Upper lobe of right lung (tissue), 1 donor: Measurements from ENCODE around the gene ZDHHC18. TPM values are rescaled to one million over a fixed set of nuclear protein-coding genes. Genes with fewer than 3 reads are reported as not detected.
A peak's percentile ranks its signal among the peaks of the same experiment; 100 is the strongest.

ENCODE experiments used
- ATAC-seq: fragments of 200-7000 bp; cut with Tn5 transposase; one replicate; pipeline ENCODE4 v1.9.1; 2020; ENCODE audit warnings: mild to moderate bottlenecking, moderate library complexity
- DNase-seq: peaks from one replicate; pipeline ENCODE4 v3.0.0-alpha.2; 2020
- H3K27ac ChIP-seq: fragments of 200-600 bp; one replicate; pipeline ENCODE4 v1.8.0; 2022
- H3K27me3 ChIP-seq: fragments of 200-600 bp; one replicate; pipeline ENCODE4 v1.8.0; 2022; ENCODE audit warnings: mild to moderate bottlenecking
- H3K36me3 ChIP-seq: fragments of 200-600 bp; one replicate; pipeline ENCODE4 v1.8.0; 2022
- H3K4me1 ChIP-seq: fragments of 200-600 bp; one replicate; pipeline ENCODE4 v1.8.0; 2022
- H3K4me3 ChIP-seq: fragments of 200-600 bp; one replicate; pipeline ENCODE4 v1.8.0; 2022; ENCODE audit warnings: mild to moderate bottlenecking
- H3K9me3 ChIP-seq: fragments of 200-600 bp; one replicate; pipeline ENCODE4 v1.8.0; 2022
- intact Hi-C: fragments of 100-400 bp; cut with DNase I; formaldehyde crosslinking; loops from one replicate; pipeline ENCODE4 v1.11.0; 2022
- total RNA-seq: library from RNA; stranded (reverse); fragmentation: NEBNext Ultra II Directional; extraction: Animal tissue kit (Norgen Biotek cat#: 25700); gene quantifications from one replicate; pipeline ENCODE4 v1.2.1, GENCODE V29; 2021
- TF ChIP-seq, protein P1 (sequence below): fragments of 200-600 bp; IDR thresholded peaks from one replicate; pipeline ENCODE4 v1.8.0; 2022; ENCODE audit warnings: antibody characterized with exemption
- donor health status: DM: no; HTN: yes; CAD: no; lungs with severe emphysema.

ZDHHC18 gene
- total RNA-seq, 1 donor from 2014 or later, result 26.2 TPM

DNA sequence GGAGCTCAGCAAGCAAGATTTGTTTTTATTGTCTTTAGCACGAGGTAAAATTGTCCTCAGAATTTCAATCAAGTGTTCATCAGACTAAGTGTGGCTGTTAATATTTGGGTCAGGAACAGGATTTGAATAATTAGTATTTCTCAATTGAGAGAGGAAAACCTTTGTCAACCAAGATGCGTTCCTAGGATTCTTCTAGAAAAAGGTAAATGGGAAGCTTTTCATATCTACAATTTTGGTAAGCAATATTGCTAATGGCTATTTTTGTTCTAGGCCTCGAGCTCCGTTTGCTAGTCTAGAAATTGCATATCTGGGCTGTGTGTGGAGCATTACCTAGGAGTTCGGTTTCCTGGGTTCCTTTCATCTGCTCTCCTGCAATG lies 42.9 kb upstream of the ZDHHC18 start:
- ATAC-seq (no peak), DNase-seq (no peak)
- Histone ChIP-seq H3K4me3 (no peak overlapping the region), H3K27me3 (no peaks in the 10 kb centered on the region), H3K4me1 (peaks cover 45% of the 10 kb centered on the region), H3K9me3 (no peaks in the 10 kb centered on the region), H3K27ac (peak overlapping the region; percentile 100), H3K36me3 (peaks cover 42% of the 10 kb centered on the region)
- intact Hi-C loops, result loop anchor here (10.0 kb wide), 1 partner anchor 89 kb away; the partner anchor contains the start of gene ARID1A
- TF ChIP-seq, protein P1, sequence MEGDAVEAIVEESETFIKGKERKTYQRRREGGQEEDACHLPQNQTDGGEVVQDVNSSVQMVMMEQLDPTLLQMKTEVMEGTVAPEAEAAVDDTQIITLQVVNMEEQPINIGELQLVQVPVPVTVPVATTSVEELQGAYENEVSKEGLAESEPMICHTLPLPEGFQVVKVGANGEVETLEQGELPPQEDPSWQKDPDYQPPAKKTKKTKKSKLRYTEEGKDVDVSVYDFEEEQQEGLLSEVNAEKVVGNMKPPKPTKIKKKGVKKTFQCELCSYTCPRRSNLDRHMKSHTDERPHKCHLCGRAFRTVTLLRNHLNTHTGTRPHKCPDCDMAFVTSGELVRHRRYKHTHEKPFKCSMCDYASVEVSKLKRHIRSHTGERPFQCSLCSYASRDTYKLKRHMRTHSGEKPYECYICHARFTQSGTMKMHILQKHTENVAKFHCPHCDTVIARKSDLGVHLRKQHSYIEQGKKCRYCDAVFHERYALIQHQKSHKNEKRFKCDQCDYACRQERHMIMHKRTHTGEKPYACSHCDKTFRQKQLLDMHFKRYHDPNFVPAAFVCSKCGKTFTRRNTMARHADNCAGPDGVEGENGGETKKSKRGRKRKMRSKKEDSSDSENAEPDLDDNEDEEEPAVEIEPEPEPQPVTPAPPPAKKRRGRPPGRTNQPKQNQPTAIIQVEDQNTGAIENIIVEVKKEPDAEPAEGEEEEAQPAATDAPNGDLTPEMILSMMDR, result no peak

DNA sequence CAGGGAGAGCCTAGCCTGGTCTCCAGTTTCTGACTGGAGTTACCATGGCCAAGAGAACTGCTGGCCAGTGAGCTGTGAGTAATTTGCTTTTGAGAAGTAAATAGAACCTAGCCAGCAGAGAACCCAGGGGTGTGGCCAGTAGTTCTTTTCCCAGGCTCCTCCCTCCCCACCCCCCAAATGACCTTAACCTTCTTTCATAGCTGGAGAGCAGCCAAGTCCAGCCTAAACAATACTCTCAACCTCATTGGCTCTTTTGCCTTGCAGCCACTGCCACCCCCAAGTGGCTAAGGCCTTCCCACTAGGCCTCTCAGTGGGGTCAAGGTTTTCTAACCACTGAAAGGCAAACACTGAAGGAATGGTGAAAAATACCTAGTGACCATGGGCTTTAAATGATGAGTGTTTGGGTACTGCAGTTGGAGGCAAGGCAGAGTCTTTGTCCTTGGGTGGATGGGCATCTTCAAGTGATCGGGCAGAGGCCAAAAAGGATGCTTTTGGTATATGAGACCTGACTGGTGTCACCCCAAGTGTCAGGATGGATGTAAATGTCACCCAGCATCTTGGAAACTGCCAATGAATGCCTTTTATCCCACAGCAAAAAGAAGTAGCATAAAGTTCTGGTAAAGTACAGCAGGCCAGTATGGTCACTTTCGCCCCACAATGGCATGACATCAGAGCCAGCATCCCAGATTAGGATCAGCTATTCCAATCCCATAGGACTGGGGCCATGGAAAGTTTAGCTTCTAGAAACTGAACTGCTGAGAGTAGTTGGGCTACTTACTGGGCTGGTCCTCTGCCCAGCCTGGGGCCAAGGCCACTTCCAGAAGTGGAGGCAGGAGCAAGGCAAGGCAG lies 42.2 kb upstream of the ZDHHC18 start:
- ATAC-seq (peak; percentile 23), DNase-seq (no peak)
- H3K4me1 ChIP-seq, result peaks cover 45% of the 10 kb centered on the region
- TF ChIP-seq, protein P1, result no peak
- no peaks in the 10 kb centered on the region for H3K27me3 ChIP-seq
- peak overlapping the region; percentile 100 for H3K27ac ChIP-seq
- H3K9me3 ChIP-seq, result no peaks in the 10 kb centered on the region
- no peak overlapping the region for H3K4me3 ChIP-seq
- peaks cover 36% of the 10 kb centered on the region for H3K36me3 ChIP-seq
- intact Hi-C loops, result loop anchor here (10.0 kb wide), 1 partner anchor 89 kb away; the partner anchor contains the start of gene ARID1A

DNA sequence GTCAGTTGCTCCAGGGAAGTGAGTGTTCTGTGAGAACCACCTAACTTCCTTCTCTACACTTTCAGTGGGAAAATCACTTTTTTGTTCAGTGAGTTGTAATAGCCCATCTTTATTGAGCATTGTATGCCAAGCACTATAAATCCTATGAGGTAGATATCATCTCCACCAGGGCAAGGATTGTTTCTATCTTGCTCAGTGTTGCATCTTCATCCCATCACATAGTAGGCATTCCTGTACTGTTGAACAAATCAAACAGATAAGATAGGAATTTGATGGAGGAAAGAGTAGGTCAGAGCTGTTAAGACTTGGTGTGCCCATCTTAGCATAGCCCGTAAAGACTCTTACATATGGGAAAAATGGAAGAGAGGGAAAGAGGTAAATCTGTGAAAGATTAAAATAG lies 41.6 kb upstream of the ZDHHC18 start:
- ATAC-seq (no peak), DNase-seq (no peak)

DNA sequence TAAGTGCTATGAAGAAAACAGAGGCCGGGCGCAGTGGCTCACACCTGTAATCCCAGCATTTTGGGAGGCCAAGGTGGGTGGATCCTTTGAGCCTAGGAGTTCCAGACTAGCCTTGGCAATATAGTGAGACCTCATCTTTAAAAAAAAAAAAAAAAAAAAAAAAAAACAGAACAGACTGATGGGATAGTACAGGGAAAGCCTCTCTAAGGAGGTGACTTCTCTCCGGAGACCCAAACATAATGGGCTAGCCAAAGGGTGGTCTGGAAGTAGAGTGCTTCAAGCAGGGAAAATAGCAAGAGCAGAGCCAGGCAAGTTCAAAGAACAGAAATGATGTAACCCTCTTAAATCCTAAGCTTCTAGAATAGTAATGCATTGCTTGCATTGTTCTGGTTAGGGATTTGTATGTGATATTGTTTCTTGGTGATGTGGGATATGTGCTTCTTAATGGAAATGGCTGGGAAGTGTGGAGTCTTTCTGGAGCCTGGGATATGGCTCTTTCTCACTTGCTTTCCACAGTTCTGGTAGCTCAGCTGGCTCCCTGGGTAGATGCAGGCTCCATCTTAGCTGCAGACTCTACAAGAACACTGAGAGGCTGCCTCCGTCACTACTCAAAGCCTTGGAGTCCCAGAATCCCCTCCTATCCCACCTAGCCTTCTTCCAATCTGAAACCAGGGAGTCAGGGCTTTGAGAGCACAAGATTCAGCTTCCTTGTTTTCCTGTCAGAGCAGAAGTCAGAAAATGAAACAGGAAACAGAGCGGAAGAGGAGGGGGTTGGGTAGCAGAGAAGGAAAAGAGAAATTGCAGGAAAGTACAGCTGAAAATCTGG lies 40.7 kb upstream of the ZDHHC18 start:
- H3K27me3 ChIP-seq, result no peaks in the 10 kb centered on the region
- intact Hi-C loops, result loop anchor here (10.0 kb wide), 1 partner anchor 91 kb away; the partner anchor contains the start of gene ARID1A
- H3K27ac ChIP-seq, result peak overlapping the region; percentile 100
- no peak for ATAC-seq
- peaks cover 20% of the 10 kb centered on the region for H3K36me3 ChIP-seq
- DNase-seq, result no peak
- peak overlapping the region; percentile 92 for H3K4me3 ChIP-seq
- TF ChIP-seq, protein P1, result no peak
- no peaks in the 10 kb centered on the region for H3K9me3 ChIP-seq
- H3K4me1 ChIP-seq, result peaks cover 45% of the 10 kb centered on the region

More for the DNA sequence above, 41.6 kb upstream of the ZDHHC18 start:
- Histone ChIP-seq H3K4me1 (peaks cover 45% of the 10 kb centered on the region), H3K9me3 (no peaks in the 10 kb centered on the region), H3K4me3 (no peak overlapping the region), H3K36me3 (peaks cover 29% of the 10 kb centered on the region), H3K27ac (peak overlapping the region; percentile 100), H3K27me3 (no peaks in the 10 kb centered on the region)
- intact Hi-C loops, result loop anchor here (10.0 kb wide), 1 partner anchor 90 kb away; the partner anchor contains the start of gene ARID1A
- TF ChIP-seq, protein P1, result no peak
